Measurements from ENCODE around the gene TFPT. TPM values are rescaled to one million over a fixed set of nuclear protein-coding genes. Genes with fewer than 3 reads are reported as not detected.

The TFPT gene
- total RNA-seq, 1 experiment from 2014 or later = 35.8 TPM

DNA sequence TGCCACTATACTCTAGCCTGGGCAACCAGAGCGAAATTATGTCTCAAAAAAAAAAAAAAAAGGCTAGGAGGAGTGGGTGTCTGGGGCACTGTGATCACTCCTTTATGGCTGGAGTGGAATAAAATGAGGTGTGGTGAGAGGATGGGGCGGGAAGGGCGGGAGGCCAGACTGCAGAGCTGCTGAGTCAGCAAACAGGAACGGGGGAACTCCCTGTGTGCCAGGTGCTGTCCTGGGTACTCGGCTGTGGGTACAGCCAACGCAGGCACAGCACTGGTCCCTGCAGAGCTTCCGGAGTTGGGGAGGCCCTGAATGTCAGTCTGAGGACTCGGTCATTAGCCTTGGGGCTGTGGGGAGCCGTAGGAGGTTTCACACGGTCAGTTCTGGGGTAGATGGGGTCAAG, 5.8 kb upstream of the TFPT start:
- ChIA-PET CTCF (no interaction called here), POLR2A (ENCODE audit: unreplicated experiment) (no interaction called here)
- no peak overlapping the region for H3K4me3 ChIP-seq
- peaks cover 9% of the 10 kb centered on the region; the same call in 1 of the 2 replicates for H4K20me1 ChIP-seq (ENCODE audit: insufficient read depth)
- no peaks in the 10 kb centered on the region for H3K27me3 ChIP-seq (ENCODE audit: insufficient read depth, low read depth)
- TF ChIP-seq EZH2 (IDR thresholded peaks at IDR 0.05; ENCODE audit: low read depth) = no peak
- TF ChIP-seq, protein P1, sequence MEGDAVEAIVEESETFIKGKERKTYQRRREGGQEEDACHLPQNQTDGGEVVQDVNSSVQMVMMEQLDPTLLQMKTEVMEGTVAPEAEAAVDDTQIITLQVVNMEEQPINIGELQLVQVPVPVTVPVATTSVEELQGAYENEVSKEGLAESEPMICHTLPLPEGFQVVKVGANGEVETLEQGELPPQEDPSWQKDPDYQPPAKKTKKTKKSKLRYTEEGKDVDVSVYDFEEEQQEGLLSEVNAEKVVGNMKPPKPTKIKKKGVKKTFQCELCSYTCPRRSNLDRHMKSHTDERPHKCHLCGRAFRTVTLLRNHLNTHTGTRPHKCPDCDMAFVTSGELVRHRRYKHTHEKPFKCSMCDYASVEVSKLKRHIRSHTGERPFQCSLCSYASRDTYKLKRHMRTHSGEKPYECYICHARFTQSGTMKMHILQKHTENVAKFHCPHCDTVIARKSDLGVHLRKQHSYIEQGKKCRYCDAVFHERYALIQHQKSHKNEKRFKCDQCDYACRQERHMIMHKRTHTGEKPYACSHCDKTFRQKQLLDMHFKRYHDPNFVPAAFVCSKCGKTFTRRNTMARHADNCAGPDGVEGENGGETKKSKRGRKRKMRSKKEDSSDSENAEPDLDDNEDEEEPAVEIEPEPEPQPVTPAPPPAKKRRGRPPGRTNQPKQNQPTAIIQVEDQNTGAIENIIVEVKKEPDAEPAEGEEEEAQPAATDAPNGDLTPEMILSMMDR (conservative IDR thresholded peaks at IDR 0.05) = no peak
- peaks cover 7% of the 10 kb centered on the region for H3K4me1 ChIP-seq (replicated peaks; ENCODE audit: insufficient read depth)
- no peak overlapping the region for H2AFZ ChIP-seq
- no peaks in the 10 kb centered on the region for H3K9me2 ChIP-seq (ENCODE audit: insufficient read depth)
- peaks cover 12% of the 10 kb centered on the region for H3K79me2 ChIP-seq (ENCODE audit: low read depth)
- H3K36me3 ChIP-seq (ENCODE audit: low read depth) = no peaks in the 10 kb centered on the region; the same call in 1 of the 2 replicates
- intact Hi-C loops (cut with micrococcal nuclease; ENCODE audit: unreplicated experiment) = no loop called here
- H3K9me3 ChIP-seq (ENCODE audit: insufficient read depth, low read depth) = no peaks in the 10 kb centered on the region
- no peak overlapping the region for H3K27ac ChIP-seq
- DNase-seq = no peak
- BruUV-seq (replicated peaks) = no TSS peak
- H3K4me2 ChIP-seq = no peak overlapping the region
- no peaks in the 10 kb centered on the region for H3F3A ChIP-seq (ENCODE audit: insufficient read depth, low read depth)

DNA sequence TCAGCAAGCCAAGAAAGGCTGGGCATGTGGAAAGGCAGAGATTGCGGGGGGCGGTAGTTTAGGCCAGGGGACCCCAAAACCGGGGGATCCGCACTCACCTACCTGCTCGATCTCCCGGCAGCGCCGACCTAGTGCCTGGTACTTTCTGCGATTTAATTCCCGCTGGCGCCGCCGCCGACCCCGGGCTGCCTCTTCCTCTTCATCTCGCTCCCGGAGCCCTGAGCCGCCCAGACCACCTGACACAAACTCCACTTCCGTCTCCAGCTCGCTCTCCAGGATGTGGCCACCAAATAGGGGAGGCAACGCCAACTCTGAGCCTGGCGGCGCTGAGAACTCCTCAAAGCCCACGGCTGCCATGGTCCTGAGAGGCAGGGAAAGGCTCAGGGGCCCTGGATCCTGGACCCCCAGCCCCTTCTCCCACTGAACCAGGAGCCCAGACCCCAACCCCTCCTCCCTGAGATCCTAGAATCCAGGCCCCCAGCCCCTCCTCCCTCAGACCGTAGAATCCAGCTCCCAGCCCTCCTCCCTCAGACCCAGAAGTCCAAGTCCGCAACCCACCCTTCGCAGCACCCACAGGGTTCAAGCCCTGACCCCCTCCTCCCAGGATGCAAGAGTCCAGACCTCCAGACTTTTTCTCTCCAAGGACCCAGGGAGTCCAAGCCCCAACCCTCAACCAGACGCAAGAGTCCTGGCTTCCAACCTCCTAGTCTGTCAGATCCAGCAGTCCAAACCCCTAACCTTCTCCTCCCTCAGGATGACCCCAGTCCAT, 933 bp downstream of the TFPT start:
- POLR2A ChIA-PET (ENCODE audit: unreplicated experiment) = interaction anchor here (0.5 to 1.4 kb wide), 3 partner anchors 23 to 79 kb away, joined by 4 to 13 read pairs (median 4); partner anchors contain the start of genes CNOT3 and LENG1
- DNase-seq = no peak
- intact Hi-C loops (cut with micrococcal nuclease; ENCODE audit: unreplicated experiment) = loop anchor here (1.0 kb wide), 1 partner anchor 12 kb away; the partner anchor contains the start of gene NDUFA3
- peaks cover 14% of the 10 kb centered on the region for H3K4me1 ChIP-seq (replicated peaks; ENCODE audit: insufficient read depth)
- no peaks in the 10 kb centered on the region for H3K9me3 ChIP-seq (ENCODE audit: insufficient read depth, low read depth)
- TF ChIP-seq, protein P1 (conservative IDR thresholded peaks at IDR 0.05) = no peak
- TF ChIP-seq EZH2 (IDR thresholded peaks at IDR 0.05; ENCODE audit: low read depth) = no peak
- peak overlapping the region; percentile 92 for H3K4me2 ChIP-seq
- no TSS peak for BruUV-seq (replicated peaks)
- peaks cover 11% of the 10 kb centered on the region; the same call in 1 of the 2 replicates for H3F3A ChIP-seq (ENCODE audit: insufficient read depth, low read depth)
- peaks cover 37% of the 10 kb centered on the region for H3K79me2 ChIP-seq (ENCODE audit: low read depth)
- H4K20me1 ChIP-seq (ENCODE audit: insufficient read depth) = peaks cover 7% of the 10 kb centered on the region
- H3K36me3 ChIP-seq (ENCODE audit: low read depth) = no peaks in the 10 kb centered on the region
- no peaks in the 10 kb centered on the region for H3K27me3 ChIP-seq (ENCODE audit: insufficient read depth, low read depth)
- H3K4me3 ChIP-seq = peak overlapping the region; percentile 78
- CTCF ChIA-PET = interaction anchor here (0.5 kb wide), 1 partner anchor 290 kb away, joined by 4 read pairs; no protein-coding TSS in a partner anchor
- no peak overlapping the region for H3K27ac ChIP-seq
- H3K9me2 ChIP-seq (ENCODE audit: insufficient read depth) = no peaks in the 10 kb centered on the region
- H2AFZ ChIP-seq = peak overlapping the region; percentile 91; the same call in 1 of the 2 replicates

DNA sequence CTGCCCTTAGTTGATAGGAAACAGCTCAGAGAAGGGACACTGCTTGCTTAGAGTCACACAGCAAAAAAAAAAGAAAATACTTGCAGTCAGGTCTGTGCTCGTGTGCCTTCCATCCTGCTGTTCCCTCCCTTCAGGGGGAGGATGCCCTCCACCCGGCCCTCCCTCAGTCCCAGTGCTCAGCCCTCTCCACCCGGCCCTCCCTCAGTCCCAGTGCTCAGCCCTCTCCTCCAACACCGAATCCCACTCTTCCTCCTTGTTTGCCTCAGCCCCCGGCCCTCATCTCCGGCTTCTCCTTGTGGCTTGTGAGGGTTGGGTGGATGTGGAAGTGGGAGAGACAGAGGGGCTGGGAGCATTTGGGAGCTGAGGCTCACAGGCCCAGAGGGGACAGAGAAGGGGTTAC, 5.8 kb downstream of the TFPT start:
- Histone ChIP-seq H3K79me2 (ENCODE audit: low read depth) (peaks cover 17% of the 10 kb centered on the region), H2AFZ (no peak overlapping the region), H3K27me3 (ENCODE audit: insufficient read depth, low read depth) (no peaks in the 10 kb centered on the region), H3K4me3 (no peak overlapping the region), H3K4me2 (no peak overlapping the region), H3F3A (ENCODE audit: insufficient read depth, low read depth) (peaks cover 20% of the 10 kb centered on the region; the same call in 1 of the 2 replicates), H3K36me3 (ENCODE audit: low read depth) (peaks cover 20% of the 10 kb centered on the region), H4K20me1 (ENCODE audit: insufficient read depth) (no peaks in the 10 kb centered on the region; the same call in none of the 2 replicates), H3K9me3 (ENCODE audit: insufficient read depth, low read depth) (no peaks in the 10 kb centered on the region), H3K27ac (no peak overlapping the region), H3K4me1 (replicated peaks; ENCODE audit: insufficient read depth) (0 out of 2 replicates have a peak, but pooled peaks cover 6% of the 10 kb centered on the region), H3K9me2 (ENCODE audit: insufficient read depth) (no peaks in the 10 kb centered on the region)
- ChIA-PET POLR2A (ENCODE audit: unreplicated experiment) (interaction anchor here (0.5 to 0.7 kb wide), 3 partner anchors 8 to 915 kb away, joined by 3 to 15 read pairs (median 6); no protein-coding TSS in a partner anchor), CTCF (no interaction called here)
- no TSS peak for BruUV-seq (replicated peaks)
- TF ChIP-seq, protein P1 (conservative IDR thresholded peaks at IDR 0.05) = no peak
- TF ChIP-seq EZH2 (IDR thresholded peaks at IDR 0.05; ENCODE audit: low read depth) = no peak
- intact Hi-C loops (cut with micrococcal nuclease; ENCODE audit: unreplicated experiment) = no loop called here
- DNase-seq = no peak

All from PC-9 (cell line).